Hematopoietic multipotent progenitor cell (in vitro differentiated cells): Measurements from ENCODE around the gene HS6ST1. TPM values are rescaled to one million over a fixed set of nuclear protein-coding genes. Genes with fewer than 3 reads are reported as not detected.
"Not testable (repeated sequence)": the region's sequence is repeated elsewhere in the genome, so short reads cannot be mapped to it uniquely, and the experiment has no call there.

ENCODE experiments used
- DNase-seq, 3 donors: peaks; one replicate each; pipeline ENCODE4 v3.0.0-alpha.2; 2011 to 2015; ENCODE audit warnings: low read depth in 2 of 3, low spot score in 2 of 3
- total RNA-seq: library from RNA; depleted of rRNA; stranded (reverse); fragments of >200 nt; gene quantifications from one replicate; pipeline ENCODE4 v1.2.3, GENCODE V29; 2012

Gene HS6ST1
- total RNA-seq, 1 donor: 74.1 TPM

DNA sequence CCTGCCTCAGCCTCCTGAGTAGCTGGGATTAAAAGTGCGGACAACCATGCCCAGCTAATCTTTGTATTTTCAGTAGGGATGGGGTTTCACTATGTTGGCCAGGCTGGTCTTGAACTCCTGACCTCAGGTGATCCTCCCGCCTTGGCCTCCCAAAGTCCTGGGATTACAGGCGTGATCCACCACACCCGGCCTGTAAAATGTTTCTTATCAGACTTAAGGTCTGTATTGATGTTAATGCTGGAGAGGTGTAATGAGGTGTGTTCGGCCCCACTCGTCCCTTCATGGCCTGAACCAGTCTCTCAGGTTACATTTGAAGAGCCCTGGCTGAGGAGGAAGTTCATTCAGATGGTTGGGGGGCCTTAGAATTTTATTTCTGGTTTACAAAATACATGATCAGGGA, 66.6 kb downstream of the HS6ST1 start:
- not testable (repeated sequence) for DNase-seq

DNA sequence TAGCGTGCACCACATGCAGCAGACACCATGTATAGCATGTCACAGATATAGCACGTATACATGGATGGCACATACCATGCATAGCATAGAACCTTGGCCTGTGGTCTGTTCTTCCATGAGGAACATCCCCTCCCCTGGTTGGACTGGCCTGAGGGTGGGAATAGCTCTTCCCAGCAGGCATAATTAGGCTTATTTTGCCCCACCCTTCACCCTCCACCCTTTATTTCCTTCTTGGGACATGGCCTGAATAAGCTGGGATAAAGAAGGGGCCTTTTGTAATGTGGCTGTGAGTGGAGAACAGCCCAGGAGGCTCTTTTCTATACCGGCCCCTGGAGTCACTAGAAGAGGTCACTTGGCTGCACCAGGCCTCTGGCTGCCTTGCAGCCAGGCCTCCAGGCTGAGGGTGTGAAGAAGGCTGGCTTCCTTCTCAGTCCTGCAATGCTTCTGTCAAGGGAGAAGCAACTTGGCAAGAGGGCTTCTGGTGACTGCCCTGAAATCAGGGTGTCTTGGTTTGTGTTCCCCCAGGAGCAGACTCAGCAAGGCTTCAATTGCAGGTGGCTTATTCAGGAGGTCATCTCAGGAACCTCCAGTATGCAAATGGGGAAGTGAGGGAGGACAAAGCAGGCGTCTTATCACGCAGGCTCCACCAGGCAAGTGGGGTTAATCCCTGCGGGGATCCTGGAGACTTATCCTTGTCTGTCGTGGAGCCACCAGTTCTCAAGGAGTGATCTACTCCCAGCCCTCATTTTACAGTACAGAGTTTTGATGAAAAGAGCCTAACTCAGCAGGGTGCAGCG, 68.2 kb downstream of the HS6ST1 start:
- no peak for DNase-seq

DNA sequence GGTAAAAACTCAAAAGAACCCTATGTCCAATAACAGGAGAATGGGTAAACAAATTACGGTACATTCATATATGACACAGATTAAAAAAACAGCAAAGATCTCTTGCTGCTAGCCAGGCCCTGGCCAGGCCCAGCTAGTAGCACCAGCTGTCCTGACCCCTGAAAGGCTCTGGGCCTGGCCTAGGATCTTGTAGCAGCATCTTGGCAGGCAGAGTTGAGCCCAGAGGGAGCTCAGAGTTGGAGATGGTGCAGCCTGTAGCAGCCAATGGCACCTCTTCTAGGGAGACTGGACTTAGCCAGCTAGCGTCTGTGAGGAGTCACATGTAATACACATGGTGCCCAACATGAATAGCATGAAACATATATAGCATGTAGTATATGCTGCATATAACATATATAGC, 69.1 kb downstream of the HS6ST1 start:
- no peak for DNase-seq

DNA sequence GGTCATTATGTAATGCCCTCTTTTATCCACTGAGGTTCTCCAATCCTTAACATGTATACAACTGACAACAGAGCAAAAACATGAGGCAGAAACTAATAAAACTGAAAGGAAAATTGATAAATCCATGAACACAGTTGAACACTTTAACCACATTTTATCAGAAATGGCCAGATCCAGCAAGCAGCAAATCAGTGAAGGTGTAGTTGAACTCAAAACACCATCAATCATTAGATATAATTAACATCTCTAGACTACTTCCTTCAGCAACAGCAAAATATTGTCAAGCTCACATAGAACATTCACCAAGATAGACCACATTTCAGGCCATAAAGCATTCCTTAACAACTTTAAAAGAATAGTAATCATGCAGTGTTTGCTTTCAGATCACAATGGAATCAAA, 72.9 kb downstream of the HS6ST1 start:
- DNase-seq: peak in 2 of 3 donors; percentile 6 to 53

DNA sequence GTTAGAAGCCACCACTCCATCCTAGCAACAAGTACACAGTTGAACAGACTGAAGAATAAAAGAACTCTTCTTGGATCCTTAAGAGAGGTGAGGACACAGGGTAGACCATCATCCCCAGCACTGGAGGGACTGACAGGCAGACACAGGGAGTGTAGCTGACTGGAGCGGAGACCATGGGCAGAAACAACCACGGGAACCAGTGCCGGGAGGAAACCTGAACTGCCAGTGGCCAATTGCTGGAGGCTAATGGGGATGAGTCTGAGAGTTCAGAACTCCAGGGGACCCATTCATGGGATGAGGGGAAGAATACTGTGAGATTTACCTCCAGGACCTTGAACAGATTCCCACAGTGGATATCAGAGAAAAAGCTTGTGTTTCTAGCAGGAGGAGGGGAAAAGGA, 76.8 kb downstream of the HS6ST1 start:
- no peak for DNase-seq

DNA sequence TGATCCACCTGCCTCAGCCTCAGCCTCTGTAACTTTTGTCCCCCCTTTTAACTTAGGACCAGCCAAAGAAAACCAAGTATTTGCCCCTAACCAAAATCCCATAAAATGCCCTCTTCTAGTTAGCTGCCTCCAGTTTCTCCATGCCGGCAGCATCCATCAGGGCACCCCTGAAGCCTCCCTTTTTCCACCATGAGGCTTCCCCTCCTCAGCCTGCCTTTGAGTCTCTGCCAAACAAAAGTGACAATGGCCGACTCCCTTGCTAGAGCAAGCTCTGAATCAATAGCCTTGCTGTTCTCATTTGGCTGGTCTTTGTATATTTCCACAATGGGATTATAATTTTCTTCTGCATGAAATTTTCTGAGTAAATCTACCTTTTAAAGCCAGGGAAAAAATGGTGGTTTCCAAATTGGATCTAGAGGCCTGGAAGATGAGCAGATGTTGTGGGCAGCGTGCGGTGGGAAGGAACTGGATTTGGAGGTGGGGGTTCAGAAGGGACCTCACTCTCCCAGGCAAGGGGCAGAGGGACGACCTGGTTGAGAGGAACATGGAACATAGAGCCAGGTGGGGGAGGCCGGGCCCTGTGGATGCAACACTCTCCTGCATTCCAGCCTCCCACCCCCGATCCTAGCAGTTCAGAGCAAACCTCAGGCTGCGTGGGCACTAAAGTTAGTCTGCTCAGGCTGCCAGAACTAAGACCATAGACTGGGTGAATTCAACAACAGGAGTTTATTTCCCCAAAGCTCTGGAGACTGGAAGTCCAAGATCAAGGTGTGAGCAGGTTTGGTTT, 80.6 kb downstream of the HS6ST1 start:
- DNase-seq: no peak

DNA sequence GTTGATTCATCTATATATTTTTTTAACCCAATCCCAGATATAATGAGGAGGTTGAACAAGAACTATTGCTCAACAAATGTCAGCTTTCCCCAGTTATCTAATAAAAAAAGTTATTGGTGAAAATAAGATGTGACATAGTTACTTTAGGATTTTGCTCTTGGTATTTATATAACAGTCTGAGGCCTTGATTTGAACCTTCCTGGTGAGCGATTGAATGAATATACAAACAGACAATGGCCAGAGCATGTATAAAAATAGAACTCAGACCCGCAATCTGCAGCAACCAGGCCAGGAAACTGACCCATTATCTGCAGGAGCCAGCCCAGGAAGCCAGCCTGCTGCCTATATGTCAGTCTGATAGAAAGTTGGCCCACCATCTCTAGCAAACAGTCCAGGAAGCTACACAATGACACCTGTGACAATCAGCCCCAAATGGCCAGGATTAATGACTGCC, 81.6 kb downstream of the HS6ST1 start:
- peak in 1 of 3 donors; percentile 33 for DNase-seq

DNA sequence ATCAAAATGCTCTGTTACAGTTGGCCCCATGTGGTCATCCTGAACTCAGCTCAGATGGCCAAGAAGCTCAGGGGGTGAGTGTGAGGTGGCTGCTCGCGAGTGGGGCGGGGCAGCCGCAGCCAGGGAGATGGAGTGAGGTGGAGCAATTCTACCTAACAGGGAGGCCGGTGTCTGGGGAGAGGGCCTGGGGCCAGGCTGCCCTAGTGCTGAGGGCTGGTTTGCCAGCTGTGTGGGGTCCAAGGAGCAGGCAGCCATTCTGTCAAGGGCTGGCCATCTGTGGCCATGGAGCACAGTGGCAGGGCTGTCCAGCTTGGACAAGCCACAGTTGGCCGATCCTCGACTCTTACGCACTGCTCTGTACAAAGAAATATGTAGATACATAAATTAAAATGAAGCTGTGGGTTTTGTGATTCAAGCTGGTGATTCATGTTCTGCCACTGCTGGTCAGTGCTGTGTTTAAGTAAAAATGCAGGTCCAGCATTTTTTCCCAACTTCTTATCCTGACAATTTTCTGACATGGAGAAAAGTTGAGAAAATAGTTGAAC, 82.1 kb downstream of the HS6ST1 start:
- DNase-seq: no peak

DNA sequence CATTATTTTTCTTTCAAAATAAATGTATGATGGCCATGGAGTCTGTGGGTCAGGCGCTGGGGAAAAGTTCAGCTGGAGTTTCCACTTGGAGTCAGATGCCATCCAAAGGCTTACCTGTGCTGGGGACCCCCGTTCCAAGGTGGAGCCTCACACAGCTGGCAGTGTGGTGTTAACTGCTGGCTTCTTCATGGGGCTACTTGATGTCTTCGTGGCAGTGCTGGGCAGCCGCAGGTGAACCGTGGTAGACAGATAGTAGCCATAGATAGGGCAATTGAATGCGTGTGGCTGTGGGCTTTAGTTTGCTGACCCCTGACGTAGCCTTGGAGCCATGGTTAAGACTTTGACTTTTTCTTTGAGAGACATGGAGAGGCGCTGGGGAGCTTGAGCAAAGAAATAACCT, 83.1 kb downstream of the HS6ST1 start:
- no peak for DNase-seq

DNA sequence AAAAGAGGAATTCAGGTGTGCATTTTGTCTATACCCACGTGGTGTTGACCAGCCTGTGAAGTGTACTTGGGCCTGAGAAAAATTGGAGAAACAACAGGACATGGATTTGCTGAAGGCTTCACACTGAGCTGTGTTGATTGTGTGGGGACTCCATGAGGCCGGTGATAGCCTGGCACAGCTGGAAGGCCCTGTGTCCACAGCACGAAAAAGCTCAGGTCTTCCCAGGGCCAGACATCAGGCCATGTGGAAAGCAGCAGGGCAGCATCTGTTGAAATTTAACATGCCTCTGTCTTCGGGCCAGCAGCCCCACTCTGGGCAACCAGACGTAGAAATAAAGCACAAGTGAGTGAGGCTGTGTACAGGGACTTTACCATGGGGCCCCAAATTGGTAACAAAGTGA, 84.1 kb downstream of the HS6ST1 start:
- no peak for DNase-seq

DNA sequence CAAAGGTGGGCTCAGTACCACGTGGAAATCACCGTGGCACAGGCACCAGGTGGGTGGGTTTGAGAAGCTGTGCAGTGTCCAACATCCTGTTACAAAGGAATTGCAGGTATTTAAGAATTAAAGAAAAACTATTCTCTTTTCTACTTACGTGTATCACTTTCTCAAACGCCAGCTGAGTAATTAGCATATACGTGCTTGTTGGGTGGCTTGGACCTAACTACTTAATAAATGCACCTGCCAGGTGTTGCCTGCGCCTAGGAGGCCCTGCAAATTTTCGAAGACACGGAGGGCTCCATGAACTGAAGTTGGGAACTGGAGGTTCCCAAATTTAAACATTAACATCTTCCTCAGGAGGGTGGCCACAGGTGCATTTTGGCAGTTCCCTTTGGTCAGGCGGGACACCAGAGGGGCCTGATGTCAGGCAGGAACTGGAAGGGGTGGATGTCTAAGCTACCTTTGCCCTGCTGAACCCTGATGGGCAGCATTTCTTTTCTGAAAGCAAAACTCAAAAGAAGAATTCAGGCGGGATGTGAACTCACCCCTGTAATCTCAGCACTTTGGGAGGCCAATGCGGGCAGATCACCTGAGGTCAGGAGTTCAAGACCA, 84.8 kb downstream of the HS6ST1 start:
- DNase-seq: no peak

DNA sequence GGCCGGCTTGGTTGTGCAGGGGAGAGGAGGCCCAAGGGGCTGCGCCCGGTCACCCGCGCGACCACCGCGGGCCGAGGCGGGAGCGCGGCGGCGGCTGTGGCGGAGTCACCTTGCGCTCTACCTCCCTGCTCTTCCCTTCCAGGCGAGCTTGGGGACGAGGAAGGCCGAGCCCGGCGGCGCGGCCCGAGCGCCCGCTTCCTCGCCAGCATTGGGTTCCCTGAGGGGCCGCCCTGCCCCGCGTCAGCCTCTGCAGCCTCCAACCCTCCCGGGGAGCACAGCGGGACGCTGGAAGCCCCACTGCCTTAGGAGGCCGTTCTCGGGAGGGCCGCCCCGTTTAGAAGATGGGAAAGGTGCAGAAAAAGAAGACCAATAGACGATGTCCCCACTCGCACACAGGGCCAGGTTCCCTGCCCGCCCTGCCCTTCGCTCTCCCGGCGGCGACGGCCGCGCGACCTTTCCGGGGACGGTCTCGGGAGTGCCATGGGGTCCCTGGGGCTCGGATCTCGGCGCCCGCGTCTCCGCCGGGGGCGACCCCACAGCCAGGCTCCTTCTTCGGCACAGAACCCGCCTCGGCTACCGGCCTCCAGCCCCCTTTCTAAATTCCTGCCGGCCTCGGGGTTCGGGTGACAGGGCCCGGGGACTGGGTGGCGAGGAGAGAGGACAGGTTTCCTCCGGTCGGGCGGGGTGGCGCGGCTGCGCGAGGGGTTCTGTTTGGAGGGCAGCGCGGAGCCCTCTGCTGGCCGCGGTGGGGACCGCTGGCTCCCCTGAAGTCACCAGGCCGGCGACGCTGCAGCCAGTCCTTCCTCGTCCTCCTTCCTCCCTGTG, 85.5 kb downstream of the HS6ST1 start:
- DNase-seq: peak; percentile 53 to 84 (median 83)

DNA sequence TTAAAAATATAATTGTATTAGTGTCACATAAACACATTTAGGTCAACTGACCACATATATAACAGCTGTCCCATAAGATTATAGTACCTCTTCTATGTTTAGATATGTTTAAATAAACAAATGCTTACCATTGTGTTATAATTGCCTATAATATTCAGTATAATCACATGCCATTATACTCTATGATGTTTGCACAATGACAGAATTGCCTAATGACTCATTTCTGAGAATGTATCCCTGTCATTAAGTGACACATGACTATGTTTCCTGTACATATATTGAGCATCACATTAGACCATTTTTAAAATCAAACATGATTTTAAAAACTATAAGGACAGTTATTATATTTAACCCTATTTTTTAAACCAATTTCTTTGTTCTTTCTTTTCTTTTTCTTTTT, 89.8 kb downstream of the HS6ST1 start:
- DNase-seq: no peak

DNA sequence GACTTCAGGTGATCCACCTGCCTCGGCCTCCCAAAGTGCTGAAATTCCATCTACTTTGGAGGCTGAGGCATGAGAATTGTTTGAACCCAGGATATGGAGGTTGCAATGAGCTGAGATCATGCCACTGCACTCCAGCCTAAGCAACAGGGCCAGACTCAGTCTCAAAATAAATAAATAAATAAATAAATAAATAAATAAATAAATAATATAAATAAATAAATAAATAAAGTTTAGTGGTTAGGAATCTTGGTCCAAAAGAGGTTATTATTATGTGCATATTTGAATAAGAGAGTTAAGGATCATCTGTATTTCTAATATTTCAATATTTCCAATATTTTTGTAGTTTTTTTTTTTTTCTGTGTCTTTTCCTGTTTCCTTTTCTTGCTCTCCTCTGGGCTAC, 90.8 kb downstream of the HS6ST1 start:
- no peak for DNase-seq

DNA sequence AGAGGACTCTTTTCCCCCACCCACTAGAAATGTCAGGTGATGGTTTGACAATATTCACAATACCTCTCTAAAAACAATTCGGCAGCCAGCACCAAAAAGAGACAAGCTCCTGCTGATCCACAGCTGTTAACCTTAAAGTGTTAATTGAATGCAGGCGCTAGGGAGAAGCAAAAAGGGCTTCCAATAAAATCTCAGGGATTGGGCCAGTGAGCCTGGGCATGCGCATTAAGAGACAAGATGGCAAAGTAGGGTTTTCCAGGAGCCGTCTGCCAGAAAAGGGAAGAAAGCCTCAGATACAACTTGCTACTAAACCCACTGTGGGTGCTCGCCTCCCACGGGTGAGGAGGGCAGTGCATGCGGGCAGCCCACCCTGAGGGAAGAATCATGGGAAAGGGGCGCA, 98.8 kb downstream of the HS6ST1 start:
- DNase-seq: no peak

DNA sequence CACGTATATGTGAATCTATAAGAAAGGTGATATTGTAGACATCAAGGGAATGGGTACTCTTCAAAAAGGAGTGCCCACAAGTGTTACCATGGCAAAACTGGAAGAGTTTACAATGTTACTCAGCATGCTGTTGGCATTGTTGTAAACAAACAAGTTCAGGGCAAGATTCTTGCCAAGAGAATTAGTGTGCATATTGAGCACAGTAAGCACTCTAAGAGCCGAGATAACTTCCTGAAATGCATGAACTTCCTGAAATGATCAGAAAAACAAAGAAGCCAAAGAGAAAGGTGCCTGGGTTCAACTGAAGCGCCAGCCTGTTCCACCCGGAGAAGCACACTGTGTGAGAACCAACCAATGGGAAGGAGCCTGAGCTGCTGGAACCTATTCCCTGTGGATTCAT, 101.0 kb downstream of the HS6ST1 start:
- DNase-seq: peak in 2 of 3 donors; percentile 11 to 44

DNA sequence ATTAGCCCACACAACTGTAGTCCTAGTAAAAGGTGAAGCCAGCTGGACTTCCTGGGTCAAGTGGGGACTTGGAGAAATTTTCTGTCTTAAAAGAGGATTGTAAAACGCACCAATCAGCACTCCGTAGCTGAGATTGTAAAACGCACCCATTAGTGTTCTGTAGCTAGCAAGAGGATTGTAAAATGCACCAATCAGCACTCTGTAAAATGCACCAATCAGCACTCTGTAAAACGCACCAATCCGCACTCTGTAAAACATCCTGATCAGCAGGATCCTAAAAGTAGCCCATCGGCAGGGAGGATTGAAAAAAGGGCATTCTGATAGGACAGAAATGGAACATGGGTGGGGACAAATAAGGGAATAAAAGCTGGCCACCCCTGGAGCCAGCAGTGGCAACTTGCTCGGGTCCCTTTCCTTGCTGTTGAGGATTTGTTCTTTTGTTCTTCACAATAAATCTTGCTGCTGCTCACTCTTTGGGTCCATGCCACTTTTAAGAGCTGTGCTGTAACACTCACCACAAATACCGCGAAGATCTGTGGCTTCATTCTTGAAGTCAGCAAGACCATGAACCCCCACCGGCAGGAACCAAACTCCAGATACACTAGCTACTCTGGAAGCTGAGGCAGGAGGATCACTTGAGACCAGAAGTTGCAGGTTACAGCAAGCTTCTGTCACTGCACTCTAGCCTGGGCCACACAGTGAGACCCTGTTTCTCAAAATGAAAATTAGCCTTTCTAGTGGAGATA, 102.6 kb downstream of the HS6ST1 start:
- peak in 2 of 3 donors; percentile 37 to 78 for DNase-seq
